GM19324 (cell line): ENCODE results near the gene ANXA11.
"Not testable (repeated sequence)": the region's sequence is repeated elsewhere in the genome, so short reads cannot be mapped to it uniquely, and the experiment has no call there.

ENCODE experiments used
- ATAC-seq: cut with Tn5 transposase; IDR thresholded peaks from one replicate; pipeline ENCODE4 v1.9.1; 2021; ENCODE audit warnings: mild to moderate bottlenecking, moderate library complexity; ENCODE audit not compliant: unreplicated experiment, low FRiP score

ANXA11 gene

GRCh38 chr10:80205477-80206276 is at the start of gene ANXA11:
Gene ANXA11, minus strand, starts transcription at chr10:80205537. Its CDS starts 32,676 bp downstream, at chr10:80172861.
- ATAC-seq = peak; percentile 86

- ATAC-seq = not testable (repeated sequence)
Measured at GRCh38 chr10:80254726-80255125, 49.4 kb upstream of the ANXA11 start.

- peak; percentile 16 for ATAC-seq
Measured at GRCh38 chr10:80253963-80254271, 48.6 kb upstream of the ANXA11 start.

GRCh38 chr10:80253266-80253962 is 48.1 kb upstream of the ANXA11 start:
- ATAC-seq = peak; percentile 46

GRCh38 chr10:80252296-80252887 is 47.1 kb upstream of the ANXA11 start:
- ATAC-seq = no peak

- not testable (repeated sequence) for ATAC-seq
Measured at GRCh38 chr10:80251703-80252280, 46.5 kb upstream of the ANXA11 start.

- ATAC-seq = not testable (repeated sequence)
Measured at GRCh38 chr10:80250399-80250798, 45.1 kb upstream of the ANXA11 start.

GRCh38 chr10:80249906-80250305 is 44.6 kb upstream of the ANXA11 start:
- ATAC-seq = not testable (repeated sequence)

- not testable (repeated sequence) for ATAC-seq
Measured at GRCh38 chr10:80247611-80248010, 42.3 kb upstream of the ANXA11 start.

DNA sequence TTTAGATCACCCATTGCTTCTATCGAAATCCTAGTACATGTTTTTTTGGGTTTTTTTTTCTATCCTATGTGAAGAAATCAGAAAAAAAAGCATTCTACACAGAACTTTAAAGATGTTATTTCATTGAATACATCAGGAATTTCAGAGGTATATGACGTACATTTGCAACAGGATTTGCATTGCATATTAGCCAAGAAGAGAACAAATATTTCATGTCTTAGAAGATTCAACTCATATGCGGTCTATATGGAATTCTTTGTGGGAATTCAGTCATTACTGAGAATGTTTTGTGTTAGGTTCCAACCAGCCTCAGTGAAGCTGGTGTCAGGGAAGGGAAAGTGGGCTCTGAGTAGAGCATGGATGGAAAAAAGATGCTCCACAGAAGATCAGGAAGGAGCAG is 39.0 kb upstream of the ANXA11 start:
- ATAC-seq = not testable (repeated sequence)

GRCh38 chr10:80242341-80242740 is 37.0 kb upstream of the ANXA11 start:
- not testable (repeated sequence) for ATAC-seq

DNA sequence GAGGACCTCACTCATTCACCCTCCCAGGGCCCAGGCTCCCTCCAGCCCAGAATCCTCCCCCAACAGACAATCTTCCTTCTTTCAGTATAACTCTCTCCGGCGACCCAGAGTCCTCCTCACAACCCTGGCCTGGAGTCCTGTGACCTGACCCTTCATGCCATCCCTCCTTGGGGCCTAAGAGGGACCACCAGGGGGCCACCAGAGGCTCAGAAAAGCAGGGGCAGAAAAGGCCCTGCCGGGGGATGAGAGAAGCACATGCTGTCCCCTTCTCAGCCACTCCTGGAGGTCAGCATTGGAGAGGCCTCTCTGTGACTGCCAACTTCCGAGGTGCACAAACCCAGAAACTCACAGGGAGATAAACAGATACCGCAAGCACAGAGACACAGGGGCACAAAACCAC is 31.1 kb upstream of the ANXA11 start:
- not testable (repeated sequence) for ATAC-seq

GRCh38 chr10:80234331-80235235 is 29.2 kb upstream of the ANXA11 start:
- ATAC-seq = peak; percentile 100

DNA sequence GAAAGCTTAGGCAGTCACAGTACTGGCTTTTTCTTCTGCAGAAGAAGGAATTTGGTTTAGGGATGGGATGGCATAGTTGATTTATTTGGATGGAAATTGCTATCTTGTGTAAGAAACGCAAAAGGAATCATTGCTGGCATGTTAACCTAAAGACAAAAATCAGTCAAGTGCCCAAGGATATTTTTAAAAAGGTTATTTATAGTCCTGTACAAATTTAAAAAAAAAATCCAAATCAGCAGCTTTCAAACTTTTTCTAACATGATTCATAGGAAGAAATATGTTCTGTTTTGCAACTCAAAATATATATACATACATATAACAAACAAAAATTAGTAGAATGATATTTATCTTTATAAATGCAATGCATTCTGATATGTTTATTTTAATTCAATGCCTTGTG is 28.5 kb upstream of the ANXA11 start:
- not testable (repeated sequence) for ATAC-seq

- not testable (repeated sequence) for ATAC-seq
Measured at GRCh38 chr10:80226723-80227122, 21.4 kb upstream of the ANXA11 start.

DNA sequence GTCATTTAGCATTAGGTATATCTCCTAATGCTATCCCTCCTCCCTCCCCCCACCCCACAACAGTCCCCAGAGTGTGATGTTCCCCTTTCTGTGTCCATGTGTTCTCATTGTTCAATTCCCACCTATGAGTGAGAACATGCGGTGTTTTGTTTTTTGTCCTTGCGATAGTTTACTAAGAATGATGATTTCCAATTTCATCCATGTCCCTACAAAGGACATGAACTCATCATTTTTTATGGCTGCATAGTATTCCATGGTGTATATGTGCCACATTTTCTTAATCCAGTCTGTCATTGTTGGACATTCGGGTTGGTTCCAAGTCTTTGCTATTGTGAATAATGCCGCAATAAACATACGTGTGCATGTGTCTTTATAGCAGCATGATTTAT is 17.7 kb upstream of the ANXA11 start:
- ATAC-seq = not testable (repeated sequence)

GRCh38 chr10:80218878-80219277 is 13.5 kb upstream of the ANXA11 start:
- not testable (repeated sequence) for ATAC-seq

- not testable (repeated sequence) for ATAC-seq
Measured at GRCh38 chr10:80214368-80214982, 9.1 kb upstream of the ANXA11 start.

DNA sequence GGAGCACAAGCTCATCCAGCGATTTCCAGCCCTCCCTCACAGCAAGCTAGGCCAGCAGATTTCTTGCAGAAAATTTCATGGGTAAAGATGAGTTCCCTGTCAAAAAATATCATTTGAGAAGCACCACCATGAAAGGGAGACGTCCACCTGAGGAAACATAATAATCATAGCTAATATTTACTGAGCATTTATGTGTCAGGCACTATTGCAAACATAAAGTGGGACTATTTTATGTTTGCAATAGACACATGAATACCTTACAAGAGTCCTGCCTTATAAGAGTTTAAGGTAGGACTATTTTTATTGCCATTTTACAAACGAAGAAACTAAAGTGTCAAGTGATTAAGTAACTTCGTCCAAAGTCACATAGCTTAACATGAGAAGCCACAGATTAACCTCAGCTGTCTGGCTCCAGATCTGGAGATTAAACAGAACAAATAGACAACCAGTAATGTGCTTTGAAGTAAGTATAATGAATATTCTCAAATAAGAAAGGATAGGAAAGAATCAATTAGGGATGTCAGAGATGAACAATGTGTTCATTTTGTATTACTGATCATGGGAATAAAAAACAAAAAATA is 7.3 kb upstream of the ANXA11 start:
- ATAC-seq = not testable (repeated sequence)
